Measurements from ENCODE around the gene THSD7B. TPM values are rescaled to one million over a fixed set of nuclear protein-coding genes. Genes with fewer than 3 reads are reported as not detected.

Gene THSD7B
- polyA plus RNA-seq, 1 donor from 2014 or later = 0.46 TPM

GRCh38 chr2:137383391-137383790, 618.0 kb downstream of the THSD7B start:
- Histone ChIP-seq H3K9me2 (ENCODE audit: insufficient read depth, low read length) (no peaks in the 10 kb centered on the region), H3F3A (ENCODE audit: insufficient read depth, low read length, poor library complexity, severe bottlenecking) (no peaks in the 10 kb centered on the region), H3K27ac (ENCODE audit: low read length) (no peak overlapping the region), H4K20me1 (ENCODE audit: insufficient read depth) (no peaks in the 10 kb centered on the region), H2AFZ (ENCODE audit: low read depth, low read length) (no peak overlapping the region), H3K27me3 (ENCODE audit: insufficient read depth, low read depth, low read length) (no peaks in the 10 kb centered on the region), H3K36me3 (ENCODE audit: insufficient read depth, low read length) (no peaks in the 10 kb centered on the region), H3K4me2 (ENCODE audit: low read length) (no peak overlapping the region), H3K79me2 (replicated peaks; ENCODE audit: insufficient read depth, low read length) (no peaks in the 10 kb centered on the region), H3K4me3 (ENCODE audit: low read length) (no peak overlapping the region), H3K9me3 (ENCODE audit: low read length) (no peaks in the 10 kb centered on the region), H3K9ac (ENCODE audit: low read length) (no peak overlapping the region)
- TF ChIP-seq RAD21 (conservative IDR thresholded peaks at IDR 0.05) (no peak), MXI1 (conservative IDR thresholded peaks at IDR 0.05; ENCODE audit: poor library complexity, severe bottlenecking) (no peak), EP300 (conservative IDR thresholded peaks at IDR 0.05; ENCODE audit: poor library complexity, severe bottlenecking) (no peak), TAF1 (IDR thresholded peaks at IDR 0.05; ENCODE audit: low read depth) (no peak), REST (IDR thresholded peaks at IDR 0.05; ENCODE audit: borderline replicate concordance) (no peak), EZH2 (IDR thresholded peaks at IDR 0.05; ENCODE audit: borderline replicate concordance, insufficient read depth, low read length, poor library complexity, severe bottlenecking) (no peak), CTCF (IDR thresholded peaks at IDR 0.05; ENCODE audit: poor library complexity, severe bottlenecking) (no peak), POLR2AphosphoS5 (IDR thresholded peaks at IDR 0.05) (no peak), SMC3 (conservative IDR thresholded peaks at IDR 0.05; ENCODE audit: poor library complexity) (no peak)

- Histone ChIP-seq H3K27ac (ENCODE audit: low read length) (no peak overlapping the region), H3K79me2 (replicated peaks; ENCODE audit: insufficient read depth, low read length) (no peaks in the 10 kb centered on the region), H2AFZ (ENCODE audit: low read depth, low read length) (no peak overlapping the region), H3K4me2 (ENCODE audit: low read length) (no peak overlapping the region), H3K9ac (ENCODE audit: low read length) (no peak overlapping the region), H3K4me3 (ENCODE audit: low read length) (no peak overlapping the region), H3F3A (ENCODE audit: insufficient read depth, low read length, poor library complexity, severe bottlenecking) (no peaks in the 10 kb centered on the region), H3K9me3 (ENCODE audit: low read length) (no peaks in the 10 kb centered on the region), H3K27me3 (ENCODE audit: insufficient read depth, low read depth, low read length) (no peaks in the 10 kb centered on the region), H3K9me2 (ENCODE audit: insufficient read depth, low read length) (no peaks in the 10 kb centered on the region), H4K20me1 (ENCODE audit: insufficient read depth) (no peaks in the 10 kb centered on the region), H3K36me3 (ENCODE audit: insufficient read depth, low read length) (no peaks in the 10 kb centered on the region)
- no peak for TF ChIP-seq RAD21 (conservative IDR thresholded peaks at IDR 0.05)
- no peak for TF ChIP-seq SMC3 (conservative IDR thresholded peaks at IDR 0.05; ENCODE audit: poor library complexity)
These were observed 621.7 kb downstream of the THSD7B start for GRCh38 chr2:137387044-137387443.

- Histone ChIP-seq H3K4me3 (ENCODE audit: low read length) (no peak overlapping the region), H3K9ac (ENCODE audit: low read length) (no peak overlapping the region), H3K4me2 (ENCODE audit: low read length) (no peak overlapping the region), H3K79me2 (replicated peaks; ENCODE audit: insufficient read depth, low read length) (no peaks in the 10 kb centered on the region), H3K36me3 (ENCODE audit: insufficient read depth, low read length) (no peaks in the 10 kb centered on the region), H3K9me2 (ENCODE audit: insufficient read depth, low read length) (no peaks in the 10 kb centered on the region), H2AFZ (ENCODE audit: low read depth, low read length) (no peak overlapping the region), H3F3A (ENCODE audit: insufficient read depth, low read length, poor library complexity, severe bottlenecking) (no peaks in the 10 kb centered on the region), H3K27me3 (ENCODE audit: insufficient read depth, low read depth, low read length) (no peaks in the 10 kb centered on the region), H3K9me3 (ENCODE audit: low read length) (no peaks in the 10 kb centered on the region), H3K27ac (ENCODE audit: low read length) (no peak overlapping the region), H4K20me1 (ENCODE audit: insufficient read depth) (no peaks in the 10 kb centered on the region)
- TF ChIP-seq RAD21 (conservative IDR thresholded peaks at IDR 0.05) = no peak
- TF ChIP-seq CTCF (IDR thresholded peaks at IDR 0.05; ENCODE audit: poor library complexity, severe bottlenecking) = no peak
- no peak for TF ChIP-seq POLR2AphosphoS5 (IDR thresholded peaks at IDR 0.05)
- TF ChIP-seq MXI1 (conservative IDR thresholded peaks at IDR 0.05; ENCODE audit: poor library complexity, severe bottlenecking) = no peak
- no peak for TF ChIP-seq REST (IDR thresholded peaks at IDR 0.05; ENCODE audit: borderline replicate concordance)
- TF ChIP-seq SMC3 (conservative IDR thresholded peaks at IDR 0.05; ENCODE audit: poor library complexity) = no peak
- no peak for TF ChIP-seq TAF1 (IDR thresholded peaks at IDR 0.05; ENCODE audit: low read depth)
- no peak for TF ChIP-seq EZH2 (IDR thresholded peaks at IDR 0.05; ENCODE audit: borderline replicate concordance, insufficient read depth, low read length, poor library complexity, severe bottlenecking)
- TF ChIP-seq EP300 (conservative IDR thresholded peaks at IDR 0.05; ENCODE audit: poor library complexity, severe bottlenecking) = no peak
These were observed 640.2 kb downstream of the THSD7B start for GRCh38 chr2:137405496-137405895.
